Fibroblast of gingiva (primary cell): ENCODE measurements around the gene GBP2.
"Not testable (repeated sequence)": the region's sequence is repeated elsewhere in the genome, so short reads cannot be mapped to it uniquely, and the experiment has no call there.

Source experiments
- DNase-seq: peaks from one replicate; pipeline ENCODE4 v3.0.0-alpha.2; 2011; ENCODE audit warnings: low read depth

GBP2 gene

GRCh38 chr1:89125913-89126580 lies at the start of gene GBP2:
TSS of gene GBP2 (minus strand) at chr1:89126114. CDS start at chr1:89121966, 4,148 bp downstream.
- DNase-seq = peak; percentile 61

- DNase-seq = no peak
These were observed 48.6 kb upstream of the GBP2 start for GRCh38 chr1:89174491-89174890.

GRCh38 chr1:89172468-89173143 lies 46.7 kb upstream of the GBP2 start:
- no peak for DNase-seq

- no peak for DNase-seq
These were observed 45.1 kb upstream of the GBP2 start for GRCh38 chr1:89171067-89171438.

GRCh38 chr1:89170170-89171066 lies 44.5 kb upstream of the GBP2 start:
- DNase-seq = no peak

- DNase-seq = no peak
These were observed 43.3 kb upstream of the GBP2 start for GRCh38 chr1:89169166-89169565.

- peak; percentile 21 for DNase-seq
These were observed 41.8 kb upstream of the GBP2 start for GRCh38 chr1:89167590-89168230.

GRCh38 chr1:89166705-89167104 lies 40.8 kb upstream of the GBP2 start:
- DNase-seq = peak; percentile 32

GRCh38 chr1:89165811-89166210 lies 39.9 kb upstream of the GBP2 start:
- no peak for DNase-seq

GRCh38 chr1:89151047-89151446 lies 25.1 kb upstream of the GBP2 start:
- no peak for DNase-seq

- no peak for DNase-seq
These were observed 24.1 kb upstream of the GBP2 start for GRCh38 chr1:89149976-89150375.

- DNase-seq = peak; percentile 26
These were observed 23.3 kb upstream of the GBP2 start for GRCh38 chr1:89149229-89149628.

- no peak for DNase-seq
These were observed 22.1 kb upstream of the GBP2 start for GRCh38 chr1:89147678-89148658.

GRCh38 chr1:89146721-89147120 lies 20.8 kb upstream of the GBP2 start:
- DNase-seq = no peak

GRCh38 chr1:89143484-89143883 lies 17.6 kb upstream of the GBP2 start:
- no peak for DNase-seq

GRCh38 chr1:89142160-89142559 lies 16.2 kb upstream of the GBP2 start:
- no peak for DNase-seq

GRCh38 chr1:89133747-89134146 lies 7.8 kb upstream of the GBP2 start:
- DNase-seq = no peak

GRCh38 chr1:89130716-89131115 lies 4.8 kb upstream of the GBP2 start:
- DNase-seq = no peak

GRCh38 chr1:89129911-89130310 lies 4.0 kb upstream of the GBP2 start:
- DNase-seq = no peak

GRCh38 chr1:89128003-89128458 lies 2.1 kb upstream of the GBP2 start:
- not testable (repeated sequence) for DNase-seq
